HG03135 (cell line): ENCODE data around the gene CA5A.

Source experiments
- ATAC-seq: cut with Tn5 transposase; IDR thresholded peaks from one replicate; pipeline ENCODE4 v1.9.1; 2021; ENCODE audit warnings: mild to moderate bottlenecking, moderate library complexity; ENCODE audit not compliant: unreplicated experiment

Gene CA5A

DNA sequence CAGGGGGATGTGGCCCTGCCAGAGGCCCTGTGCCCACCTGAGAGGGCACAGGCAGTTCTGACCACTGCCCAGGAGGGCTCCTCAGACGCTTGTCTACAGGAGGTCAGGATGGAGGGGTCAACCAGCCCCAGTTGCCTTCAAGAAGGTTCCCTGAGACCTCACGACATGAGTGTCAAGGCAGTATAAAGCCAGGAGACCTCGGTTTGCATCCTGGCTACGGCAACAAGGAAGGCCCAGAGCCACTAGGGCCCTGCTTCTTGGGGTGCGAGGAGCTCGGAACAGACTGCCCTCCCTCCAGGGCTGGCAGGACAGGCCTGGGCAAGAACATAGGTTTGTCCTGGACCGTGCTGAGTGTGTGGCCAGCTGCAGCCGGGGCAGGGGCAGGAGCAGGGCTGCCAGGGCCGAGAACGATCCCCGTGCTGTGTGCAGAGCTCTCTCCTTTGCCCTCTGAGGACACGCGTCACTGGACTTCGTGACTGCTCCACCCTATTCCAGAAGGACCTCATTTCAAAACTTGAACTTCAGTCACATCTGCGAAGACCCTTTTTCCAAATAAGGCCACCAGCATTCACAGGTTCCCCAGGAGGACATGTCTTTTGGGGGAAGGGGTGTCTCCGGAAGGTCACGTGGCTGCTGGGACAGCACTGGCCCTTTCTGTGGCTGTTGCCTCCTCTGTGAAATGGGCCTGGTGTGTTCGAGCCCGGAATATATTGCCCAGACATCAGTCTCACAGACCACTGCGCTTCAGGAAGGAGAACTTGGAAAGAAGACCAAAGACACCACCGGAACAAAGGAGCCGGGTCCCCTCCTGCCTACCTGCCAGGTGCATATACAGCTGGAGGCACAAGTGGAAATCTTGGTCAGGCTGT lies 94.8 kb downstream of the CA5A start:
- no peak for ATAC-seq

DNA sequence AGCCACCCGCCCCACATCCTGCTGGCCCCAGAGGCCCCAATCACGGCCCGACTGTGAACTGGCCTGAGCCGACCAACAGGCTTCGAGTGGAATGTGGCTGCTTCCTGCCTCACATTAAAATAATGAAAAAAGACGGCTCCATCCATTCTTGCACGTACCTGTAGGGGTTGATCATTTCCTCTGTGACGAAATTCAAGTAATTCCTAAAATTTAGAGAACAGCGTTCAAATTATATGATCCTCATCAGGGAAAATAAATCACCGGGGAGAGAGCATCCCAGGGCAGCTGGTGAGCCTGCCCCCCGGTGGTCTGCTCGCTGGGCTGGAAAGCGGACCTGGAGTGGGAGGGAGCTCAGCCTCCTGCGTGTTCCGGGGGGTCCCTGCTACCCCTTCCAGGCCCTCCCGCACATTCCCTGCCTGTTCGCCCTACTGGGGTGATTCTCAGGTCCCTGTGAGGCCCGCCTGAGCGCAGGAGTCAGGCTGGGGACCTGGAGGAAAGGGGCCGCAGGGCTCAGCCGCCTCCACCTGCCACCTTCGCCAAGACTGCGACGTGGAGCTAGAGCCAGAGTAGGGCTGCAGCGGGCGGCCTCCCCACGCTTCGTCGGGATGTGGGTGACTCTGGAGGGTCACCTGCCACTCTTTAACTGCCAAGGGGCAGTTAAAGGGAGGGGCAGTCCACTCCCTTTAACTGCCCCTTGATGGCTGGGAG lies 95.9 kb downstream of the CA5A start:
- no peak for ATAC-seq

DNA sequence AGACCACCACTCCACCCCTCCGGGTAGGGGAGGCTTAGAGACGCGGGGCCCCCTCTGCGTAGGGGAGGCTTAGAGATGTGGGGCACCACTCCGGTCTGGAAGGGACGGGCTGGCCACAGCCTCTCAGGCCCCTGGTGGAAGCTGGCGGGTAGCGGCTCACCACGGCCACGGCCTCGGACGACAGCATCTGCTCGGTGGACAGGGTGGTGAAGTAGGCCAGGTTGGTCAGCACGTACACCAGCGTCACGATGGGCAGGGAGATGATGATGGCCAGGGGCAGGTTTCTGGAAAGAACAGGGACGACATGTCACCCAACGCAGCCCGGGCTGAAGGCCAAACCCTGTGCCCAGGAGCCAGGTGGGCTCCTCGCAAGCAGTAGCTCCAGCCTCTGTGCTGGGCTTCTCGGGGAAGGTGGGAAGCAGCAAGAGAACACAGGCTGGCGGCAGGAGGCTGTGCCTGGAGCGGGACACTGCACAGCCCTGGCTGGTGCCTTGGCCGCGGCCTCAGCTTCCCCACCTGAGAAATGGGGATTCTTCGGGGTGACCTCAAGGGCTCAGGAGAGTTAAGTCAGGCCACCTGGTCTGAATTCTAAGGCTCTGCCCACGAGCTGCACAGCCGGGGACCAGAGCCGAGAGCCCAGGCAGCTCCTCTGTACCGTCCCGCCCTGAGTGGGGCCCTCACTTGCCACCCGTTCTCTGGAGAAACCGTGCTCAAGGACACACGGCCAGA lies 96.6 kb downstream of the CA5A start:
- ATAC-seq, result no peak

DNA sequence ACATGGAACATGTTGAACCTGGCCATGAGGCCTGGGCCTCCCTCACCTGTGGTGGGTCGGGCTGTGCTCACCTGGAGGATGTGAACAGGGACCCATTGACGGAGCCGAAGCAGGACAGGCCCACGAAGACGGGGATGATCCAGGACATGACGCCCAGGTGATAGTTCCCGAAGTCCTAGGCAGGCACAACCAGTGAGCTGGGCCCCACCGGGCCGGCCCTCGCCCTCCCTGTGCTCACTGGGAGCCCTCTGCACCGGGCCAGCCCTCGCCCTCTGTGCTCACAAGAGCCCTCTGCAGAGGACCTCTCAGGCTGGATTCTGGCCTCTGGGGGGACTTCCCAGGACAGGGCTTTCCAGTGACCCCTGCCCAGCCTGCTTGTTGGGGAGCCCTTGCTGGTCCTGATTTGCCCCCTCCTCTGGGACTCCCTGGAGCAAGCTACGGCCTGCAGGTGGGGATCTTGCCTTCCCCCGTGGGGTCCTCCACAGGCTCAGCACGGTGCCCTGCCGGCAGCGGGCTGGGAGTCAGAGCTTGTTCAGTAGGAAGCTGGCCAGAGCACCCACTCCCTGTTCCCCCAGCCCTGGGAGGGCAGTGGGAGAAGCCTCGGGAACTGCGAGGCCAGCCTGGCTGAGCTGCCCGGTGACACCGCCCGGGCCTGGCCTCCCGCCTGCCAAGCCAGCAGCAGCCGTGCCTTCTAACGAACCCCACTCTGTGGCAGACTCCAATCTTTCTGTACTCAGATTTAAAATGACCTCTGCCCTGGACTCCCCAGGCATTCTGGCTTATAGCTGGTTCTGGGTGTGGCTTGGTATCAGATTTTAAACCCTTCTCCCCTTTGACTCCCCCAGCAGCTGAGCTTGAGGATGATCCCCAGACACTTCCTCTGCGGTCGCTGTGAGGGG lies 97.4 kb downstream of the CA5A start:
- ATAC-seq, result no peak
